NCI-H1930 (cell line): Measurements from ENCODE around the gene MXRA8.
A peak's percentile ranks its signal among the peaks of the same experiment; 100 is the strongest.
"Not testable (repeated sequence)": the region's sequence is repeated elsewhere in the genome, so short reads cannot be mapped to it uniquely, and the experiment has no call there.

Experiments
- DNase-seq, 2 experiments: peaks; one replicate each; lab custom pipeline; 2025; lab: John Stamatoyannopoulos, UW

Gene MXRA8

GRCh38 chr1:1320666-1321448, 37.5 kb downstream of the MXRA8 start:
- no peak for DNase-seq

DNA sequence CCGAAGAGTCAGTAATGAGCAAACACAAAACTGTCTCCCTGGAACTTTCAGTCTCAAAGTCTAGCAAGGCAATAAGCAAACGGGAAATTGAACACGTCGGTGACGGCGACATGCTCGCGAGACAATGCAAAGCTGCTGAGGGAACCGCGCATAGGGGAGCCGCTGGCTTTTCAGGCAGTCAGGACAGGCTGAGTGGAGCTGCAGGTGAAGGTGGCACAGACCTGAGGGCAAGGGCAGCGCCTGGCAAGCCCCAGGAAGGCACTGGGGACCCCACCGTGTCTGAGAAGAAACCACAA, 38.8 kb downstream of the MXRA8 start:
- no peak for DNase-seq

DNA sequence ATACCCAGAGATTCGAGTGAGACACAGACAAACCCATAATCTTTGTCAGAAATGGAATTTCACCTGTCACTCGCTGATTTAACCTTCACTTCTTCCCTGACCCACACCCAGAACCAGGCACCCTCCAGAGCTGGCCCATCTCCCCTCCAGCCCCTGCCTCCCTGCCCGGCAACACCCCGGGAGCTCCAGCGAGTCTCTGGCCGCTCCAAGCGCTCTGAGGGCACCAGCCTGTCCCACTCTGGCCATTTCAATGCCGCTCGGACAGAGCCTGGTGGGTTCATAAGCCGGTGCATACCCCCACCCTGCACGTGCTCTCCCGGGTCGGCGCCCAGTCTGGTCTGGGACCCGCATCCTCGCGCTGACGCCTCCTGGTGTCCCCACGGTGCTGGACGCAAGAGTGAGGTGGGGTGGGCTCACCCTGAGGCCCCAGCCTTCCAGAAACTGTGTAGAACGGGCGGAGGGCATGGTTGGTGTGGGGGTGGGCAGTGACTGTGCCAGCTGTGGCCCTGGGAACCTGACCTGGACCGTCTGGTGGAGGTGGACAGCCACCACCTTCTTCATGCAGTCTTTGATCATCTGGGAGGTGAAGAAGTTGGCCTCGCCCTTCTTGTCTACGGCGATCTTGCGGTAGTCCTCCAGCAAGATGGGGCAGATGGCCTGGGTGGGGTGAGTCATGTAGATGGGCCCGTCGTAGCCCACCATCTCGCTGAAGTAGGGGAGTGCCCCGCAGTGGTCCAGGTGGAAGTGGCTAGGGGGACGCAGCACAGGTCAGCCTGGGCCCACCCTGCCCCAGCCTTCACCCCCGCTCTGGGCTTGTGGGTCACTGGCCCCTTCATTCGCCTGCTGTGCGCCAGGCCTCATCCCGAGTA, 39.3 kb downstream of the MXRA8 start:
- DNase-seq = no peak

GRCh38 chr1:1318131-1318652, 40.2 kb downstream of the MXRA8 start:
- DNase-seq = no peak

DNA sequence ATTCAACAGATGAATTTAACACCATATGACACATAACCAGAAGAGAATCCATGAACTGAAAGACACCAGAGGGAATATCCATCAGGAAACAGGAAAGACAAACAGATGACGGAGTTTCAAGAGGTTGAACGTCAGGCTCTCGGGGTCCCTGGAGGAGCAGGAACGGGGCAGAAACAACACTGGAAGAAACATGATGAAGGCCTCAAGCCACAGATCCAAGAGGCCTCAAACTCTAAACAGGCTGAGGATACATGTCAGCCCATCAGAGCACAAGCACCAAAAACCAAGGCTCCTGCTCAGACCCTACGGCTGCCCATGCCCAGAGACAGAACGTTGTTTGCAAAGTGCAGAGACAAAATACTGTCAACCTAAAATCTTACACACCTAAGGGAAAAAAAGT, 40.9 kb downstream of the MXRA8 start:
- no peak for DNase-seq

DNA sequence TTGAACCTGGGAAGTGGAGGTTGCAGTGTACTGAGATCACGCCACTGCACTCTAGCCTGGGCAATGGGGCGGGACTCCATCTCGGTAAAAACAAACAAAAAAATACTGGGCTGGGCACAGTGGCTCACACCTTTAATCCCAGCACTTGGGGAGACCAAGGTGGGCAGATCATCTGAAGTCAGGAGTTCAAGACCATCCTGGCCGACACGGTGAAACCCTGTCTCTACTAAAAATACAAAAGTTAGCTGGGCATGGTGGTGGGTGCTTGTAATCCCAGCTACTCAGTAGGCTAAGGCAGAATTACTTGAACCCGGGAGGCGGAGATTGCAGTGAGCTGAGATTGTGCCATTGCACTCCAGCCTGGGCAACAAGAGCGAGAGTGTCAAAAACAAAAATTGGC, 42.2 kb downstream of the MXRA8 start:
- DNase-seq = not testable (repeated sequence)

DNA sequence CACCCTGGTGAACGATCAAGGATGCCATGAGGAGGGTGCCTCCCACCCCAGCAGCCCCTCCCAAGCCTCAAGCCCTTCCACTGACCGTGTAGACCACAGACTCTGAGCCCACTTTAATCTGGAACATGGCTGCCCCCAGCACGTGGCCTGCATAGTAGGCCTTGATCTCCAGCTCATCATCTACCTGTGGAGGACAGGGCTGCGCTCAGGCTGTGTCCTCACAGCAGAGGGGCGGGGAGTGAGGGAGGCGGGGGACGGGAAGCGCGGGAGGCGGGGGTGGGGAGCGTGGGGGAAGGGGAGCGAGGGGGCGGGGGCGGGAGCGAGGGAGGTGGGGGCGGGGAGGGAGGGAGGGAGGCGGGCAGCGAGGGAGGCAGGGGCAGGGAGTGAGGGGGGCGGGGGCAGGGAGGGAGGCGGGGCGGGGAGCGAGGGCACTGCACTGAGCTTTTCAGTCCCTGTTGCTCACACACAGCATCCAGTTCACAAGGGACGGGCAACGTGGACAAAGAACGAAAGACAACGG, 42.9 kb downstream of the MXRA8 start:
- DNase-seq = no peak

- no peak for DNase-seq
Measured at GRCh38 chr1:1314678-1315335, 43.5 kb downstream of the MXRA8 start.

DNA sequence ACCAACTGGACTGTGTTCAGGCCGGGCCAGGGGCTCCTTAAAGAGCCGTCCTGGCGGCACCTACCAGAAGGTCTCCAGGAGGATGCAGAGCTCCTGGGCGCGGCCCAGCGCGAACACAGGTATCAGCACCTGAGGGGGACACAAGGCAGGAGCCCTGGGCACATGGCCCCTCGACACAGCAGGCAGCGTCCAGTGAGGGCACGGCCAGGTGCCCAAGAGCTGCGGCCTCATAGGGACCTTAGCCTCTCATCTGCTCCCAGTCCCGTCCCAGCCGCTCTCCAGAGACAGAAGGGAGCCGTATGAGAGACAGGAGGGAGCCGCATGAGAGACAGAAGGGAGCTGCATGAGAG, 44.1 kb downstream of the MXRA8 start:
- DNase-seq = no peak

DNA sequence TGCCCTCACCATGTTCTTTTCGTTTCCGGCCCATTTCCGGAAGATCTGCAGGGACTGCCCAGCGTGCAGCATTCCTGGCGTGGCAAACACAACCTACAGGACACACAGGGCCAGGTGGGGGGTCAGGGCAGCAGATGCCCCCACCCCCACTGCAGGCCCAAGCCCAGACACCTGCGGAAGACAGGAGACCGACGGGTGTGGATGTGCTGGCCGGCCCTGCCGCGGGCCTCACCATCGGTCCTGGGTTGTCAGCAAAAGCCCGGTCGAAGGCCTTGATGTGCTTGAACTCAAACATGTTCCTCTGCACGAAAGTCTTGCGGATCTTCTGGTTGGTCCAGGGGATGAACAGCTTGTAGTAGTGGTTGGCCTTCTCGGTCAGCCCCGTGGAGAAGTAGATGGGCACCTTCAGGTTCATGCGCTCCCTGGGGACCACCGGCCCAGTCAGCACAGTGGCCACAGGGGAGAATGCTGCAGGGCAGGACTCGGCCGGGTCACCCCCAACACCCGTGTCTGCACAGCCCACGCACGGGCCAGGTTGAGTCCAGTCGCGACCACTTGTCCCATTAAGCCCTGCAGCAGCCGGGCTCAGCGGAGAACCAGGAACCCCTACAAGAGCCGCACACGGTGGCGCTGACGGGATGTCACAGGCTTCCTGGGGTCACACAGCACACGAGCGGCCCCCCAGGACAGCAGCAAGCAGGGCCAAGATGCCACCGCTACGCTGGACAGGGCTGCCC, 44.7 kb downstream of the MXRA8 start:
- no peak for DNase-seq

GRCh38 chr1:1312450-1313314, 45.7 kb downstream of the MXRA8 start:
- no peak for DNase-seq

DNA sequence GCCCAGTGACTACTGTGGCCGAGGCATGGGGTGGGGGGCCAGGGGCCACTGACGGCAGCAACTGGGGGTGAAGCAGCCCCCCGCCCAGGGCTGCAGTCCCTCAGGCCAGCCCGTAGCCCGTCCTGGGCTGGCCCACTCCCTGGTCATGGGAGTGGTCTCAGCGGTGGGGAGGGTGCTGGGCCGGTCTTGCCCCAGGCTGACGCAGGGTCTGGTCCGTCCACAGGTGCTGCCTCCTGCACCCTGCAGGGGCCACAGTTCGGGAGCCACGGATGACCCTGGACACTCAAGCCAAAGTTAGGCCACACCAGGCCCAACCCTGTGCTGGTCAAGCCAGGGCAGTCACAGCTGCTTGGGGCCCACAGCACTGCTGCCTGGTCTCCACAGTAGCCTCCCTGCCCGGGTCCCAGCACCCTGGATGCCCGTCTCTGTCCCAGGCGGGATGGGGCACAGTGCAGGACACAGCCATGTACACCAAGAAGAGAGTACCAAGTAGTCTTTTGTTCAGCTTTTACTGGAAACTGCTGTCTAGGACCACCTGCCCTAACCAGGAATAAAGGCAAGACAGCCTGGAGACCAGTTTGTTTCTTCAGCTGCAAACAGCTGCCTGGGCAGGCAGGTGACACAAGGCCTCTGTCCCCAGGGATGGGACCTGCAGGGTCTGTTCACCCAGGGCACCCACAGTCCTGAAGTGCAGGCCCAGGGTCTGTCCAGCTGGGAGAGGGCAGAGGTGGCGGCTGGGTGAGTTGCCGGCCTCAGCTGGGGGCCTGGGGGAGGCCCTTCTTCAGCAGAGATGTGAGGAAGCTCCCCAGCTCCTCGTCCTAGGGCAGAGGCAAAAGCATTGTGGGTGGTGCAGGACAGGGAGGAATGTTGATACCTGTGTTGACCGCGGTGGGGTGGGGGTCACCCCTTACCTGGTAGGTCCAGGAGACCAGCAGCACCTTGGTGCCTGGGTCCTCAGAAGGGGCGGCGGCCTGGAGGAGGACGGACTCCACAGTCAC, 46.9 kb downstream of the MXRA8 start:
- no peak for DNase-seq

DNA sequence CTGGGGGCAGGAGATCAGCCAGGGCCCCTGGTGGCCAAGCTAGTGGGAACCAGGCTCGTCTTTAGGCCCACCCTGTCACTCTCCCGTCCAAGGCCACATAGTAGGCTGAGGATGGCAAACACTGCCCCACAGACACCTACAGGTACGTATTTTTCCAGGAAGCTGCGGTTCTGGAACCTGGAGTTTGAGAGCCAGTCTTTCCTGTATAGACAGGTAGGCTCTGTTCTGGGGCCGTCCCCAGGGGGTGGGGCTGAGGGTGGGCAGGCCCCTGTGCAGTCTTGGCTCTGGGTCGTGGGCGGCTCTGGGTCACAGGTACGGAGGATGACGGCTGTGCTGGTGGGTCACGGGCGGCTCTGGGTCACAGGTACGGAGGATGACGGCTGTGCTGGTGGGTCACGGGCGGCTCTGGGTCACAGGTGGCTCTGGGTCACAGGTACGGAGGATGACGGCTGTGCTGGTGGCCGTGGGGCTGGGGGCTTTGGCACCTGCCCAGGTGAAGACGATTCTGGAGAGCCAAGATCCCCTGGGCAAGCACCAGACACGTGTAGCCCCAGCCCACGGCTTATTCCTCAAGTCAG, 47.8 kb downstream of the MXRA8 start:
- DNase-seq = no peak

DNA sequence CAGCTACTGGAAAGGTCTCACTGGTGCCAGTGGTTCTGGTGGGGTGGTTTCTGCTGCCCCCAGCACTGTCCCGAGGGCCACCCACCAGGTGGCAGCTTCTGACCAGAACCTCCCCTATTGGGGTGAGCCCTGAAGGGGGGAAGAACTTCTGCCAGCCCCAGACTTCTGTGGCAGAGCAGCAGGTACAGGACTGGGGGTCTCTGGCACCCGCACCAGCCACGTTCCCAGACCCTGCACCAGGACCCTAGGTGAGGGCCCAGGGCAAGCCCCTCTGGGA, 48.3 kb downstream of the MXRA8 start:
- DNase-seq = no peak

GRCh38 chr1:1309251-1310108, 48.9 kb downstream of the MXRA8 start:
- no peak for DNase-seq

DNA sequence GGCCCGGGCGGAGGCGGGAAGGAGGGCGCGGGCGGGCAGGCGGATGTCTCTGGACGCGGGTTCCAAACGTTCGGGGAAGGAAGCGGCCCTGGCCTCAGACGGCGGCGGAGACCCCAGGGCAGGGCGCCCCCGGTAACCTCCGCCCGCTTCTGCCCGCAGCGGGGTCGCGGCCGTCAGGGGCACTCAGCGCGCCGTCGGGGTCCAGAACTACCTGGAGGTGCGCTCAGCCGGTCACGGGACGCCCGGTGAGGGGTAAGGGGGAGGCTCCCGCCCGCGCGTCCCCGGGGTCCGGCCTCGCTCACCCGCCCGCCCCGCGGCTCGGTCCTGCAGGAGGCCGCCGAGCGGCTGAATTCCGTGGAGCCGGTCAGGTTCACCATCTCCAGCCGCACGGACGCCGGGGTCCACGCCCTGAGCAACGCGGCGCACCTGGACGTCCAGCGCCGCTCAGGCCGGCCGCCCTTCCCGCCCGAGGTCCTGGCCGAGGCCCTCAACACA, 49.6 kb downstream of the MXRA8 start:
- no peak for DNase-seq

DNA sequence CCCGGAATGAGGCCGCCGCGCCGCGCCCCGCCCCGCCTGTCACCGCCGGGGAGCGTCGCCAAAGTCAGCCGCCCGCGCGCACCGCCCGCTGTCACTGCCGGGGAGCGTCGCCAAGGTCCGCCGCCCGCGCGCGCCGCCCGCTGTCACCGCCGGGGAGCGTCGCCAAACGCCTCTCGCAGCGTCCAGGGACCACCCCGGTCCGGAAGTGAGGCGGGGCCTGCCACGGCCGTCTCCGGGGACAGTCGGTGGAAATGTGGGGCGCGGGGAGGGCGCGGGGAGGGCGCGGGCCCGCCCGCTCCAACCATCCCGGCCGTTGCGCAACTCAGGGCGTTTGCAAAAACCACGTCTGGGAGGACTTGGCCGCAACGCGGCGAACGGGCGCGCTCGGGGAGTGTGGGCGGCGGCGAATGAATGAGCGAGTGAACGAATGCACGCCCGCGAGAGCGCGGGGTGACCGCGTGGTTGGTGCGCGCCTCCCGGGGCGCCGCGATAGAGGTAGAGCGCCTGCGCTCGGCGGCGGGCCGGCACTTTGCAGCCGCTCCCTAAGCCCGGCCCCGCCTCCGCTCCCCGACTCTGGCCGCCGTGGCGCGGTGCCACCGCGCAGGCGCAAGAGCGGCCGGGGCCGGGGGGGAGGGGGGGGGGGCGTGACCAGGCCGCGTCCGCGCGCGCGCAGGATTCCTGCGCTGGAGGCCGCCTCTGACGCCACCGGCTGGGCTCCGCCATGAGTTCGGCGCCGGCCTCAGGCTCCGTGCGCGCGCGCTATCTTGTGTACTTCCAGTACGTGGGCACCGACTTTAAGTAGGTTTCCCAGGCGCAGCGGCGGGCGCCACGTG, 50.2 kb downstream of the MXRA8 start, which contains the start of the genes ACAP3 and PUSL1:
ACAP3 (minus strand) TSS at position 8 of the 833 bp plus-strand sequence. CDS start 115 bp downstream, outside the sequence.
PUSL1 (plus strand) TSS at position 675 of the 833 bp plus-strand sequence; CDS start at position 722, 47 bp downstream.
- DNase-seq = peak; percentile 80 to 92
